Measurements from ENCODE around the gene FAM241B.

The FAM241B gene

DNA sequence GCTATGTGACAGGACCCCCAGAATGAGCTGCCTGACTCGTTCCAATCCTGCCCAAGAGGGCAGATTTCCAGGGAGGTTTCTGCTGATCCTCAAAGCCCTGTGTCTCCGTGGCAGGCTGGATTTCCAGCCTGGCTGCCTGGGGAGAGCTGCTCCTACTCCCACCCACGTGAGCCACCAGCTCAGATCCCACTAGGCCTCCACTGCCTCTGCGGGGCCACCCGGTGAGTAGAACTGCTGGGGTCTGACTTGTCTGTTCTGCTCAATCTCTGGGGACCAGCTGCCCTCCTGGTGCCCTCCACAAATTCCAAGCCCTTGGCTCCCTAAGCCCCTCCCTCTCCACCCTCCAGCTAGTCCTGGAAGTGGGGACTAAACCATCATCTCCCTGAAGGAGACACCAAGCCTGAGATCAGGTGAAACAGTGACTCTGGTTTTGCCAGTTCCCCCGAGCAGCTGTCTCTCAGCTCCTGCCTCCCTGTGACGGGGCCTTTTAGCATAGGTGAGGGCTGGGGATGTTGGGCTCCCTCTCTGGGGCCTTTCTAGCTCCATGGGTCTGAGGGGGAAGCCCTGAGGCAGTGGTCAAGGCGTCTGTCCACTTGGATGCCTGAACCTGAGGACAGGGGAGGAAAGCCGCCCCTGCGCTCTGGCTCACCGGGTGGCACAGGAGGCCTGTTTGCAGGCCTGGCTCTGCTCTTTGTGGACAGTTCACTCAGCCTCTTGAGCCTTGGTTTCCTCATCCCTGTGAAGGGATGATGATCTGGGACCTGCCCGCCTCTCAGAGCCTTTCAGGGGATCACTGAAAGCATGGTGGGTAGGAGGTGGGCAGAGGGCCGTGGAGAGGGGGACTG, 5.6 kb downstream of the FAM241B start:
- peaks cover 11% of the 10 kb centered on the region for H3K27me3 ChIP-seq (ENCODE audit: control insufficient read depth, insufficient read depth, low read length)
- peaks cover 17% of the 10 kb centered on the region for H3K36me3 ChIP-seq (ENCODE audit: control insufficient read depth, insufficient read depth, low read length)
- no peak overlapping the region for H3K4me3 ChIP-seq (ENCODE audit: low read depth, low read length)
- peaks cover 6% of the 10 kb centered on the region for H3K4me1 ChIP-seq (ENCODE audit: control insufficient read depth, insufficient read depth, low read length)
- no peaks in the 10 kb centered on the region for H3K9me3 ChIP-seq (ENCODE audit: control insufficient read depth, insufficient read depth, low read length)
- H3K9ac ChIP-seq (ENCODE audit: low read depth, low read length), result no peak overlapping the region

DNA sequence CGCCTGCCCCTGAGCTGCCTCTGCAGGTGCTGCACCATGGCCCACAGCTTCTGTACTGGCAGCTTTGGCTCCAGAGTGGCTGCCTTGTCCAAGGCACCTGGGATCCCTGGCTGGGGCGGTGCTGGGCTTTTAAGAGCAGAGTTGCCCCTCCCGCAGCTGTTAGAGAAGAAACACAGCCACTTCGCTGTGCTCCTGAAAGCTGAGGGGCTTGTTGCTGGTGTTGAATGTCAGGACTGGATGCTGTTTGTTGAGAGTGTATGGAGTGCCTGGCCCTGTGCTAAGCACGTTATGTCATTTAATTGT, 6.2 kb downstream of the FAM241B start:
- H3K9me3 ChIP-seq (ENCODE audit: control insufficient read depth, insufficient read depth, low read length), result no peaks in the 10 kb centered on the region
- H3K9ac ChIP-seq (ENCODE audit: low read depth, low read length), result no peak overlapping the region
- H3K4me3 ChIP-seq (ENCODE audit: low read depth, low read length), result no peak overlapping the region
- peaks cover 6% of the 10 kb centered on the region for H3K4me1 ChIP-seq (ENCODE audit: control insufficient read depth, insufficient read depth, low read length)
- H3K27me3 ChIP-seq (ENCODE audit: control insufficient read depth, insufficient read depth, low read length), result peaks cover 5% of the 10 kb centered on the region
- H3K36me3 ChIP-seq (ENCODE audit: control insufficient read depth, insufficient read depth, low read length), result peaks cover 17% of the 10 kb centered on the region

DNA sequence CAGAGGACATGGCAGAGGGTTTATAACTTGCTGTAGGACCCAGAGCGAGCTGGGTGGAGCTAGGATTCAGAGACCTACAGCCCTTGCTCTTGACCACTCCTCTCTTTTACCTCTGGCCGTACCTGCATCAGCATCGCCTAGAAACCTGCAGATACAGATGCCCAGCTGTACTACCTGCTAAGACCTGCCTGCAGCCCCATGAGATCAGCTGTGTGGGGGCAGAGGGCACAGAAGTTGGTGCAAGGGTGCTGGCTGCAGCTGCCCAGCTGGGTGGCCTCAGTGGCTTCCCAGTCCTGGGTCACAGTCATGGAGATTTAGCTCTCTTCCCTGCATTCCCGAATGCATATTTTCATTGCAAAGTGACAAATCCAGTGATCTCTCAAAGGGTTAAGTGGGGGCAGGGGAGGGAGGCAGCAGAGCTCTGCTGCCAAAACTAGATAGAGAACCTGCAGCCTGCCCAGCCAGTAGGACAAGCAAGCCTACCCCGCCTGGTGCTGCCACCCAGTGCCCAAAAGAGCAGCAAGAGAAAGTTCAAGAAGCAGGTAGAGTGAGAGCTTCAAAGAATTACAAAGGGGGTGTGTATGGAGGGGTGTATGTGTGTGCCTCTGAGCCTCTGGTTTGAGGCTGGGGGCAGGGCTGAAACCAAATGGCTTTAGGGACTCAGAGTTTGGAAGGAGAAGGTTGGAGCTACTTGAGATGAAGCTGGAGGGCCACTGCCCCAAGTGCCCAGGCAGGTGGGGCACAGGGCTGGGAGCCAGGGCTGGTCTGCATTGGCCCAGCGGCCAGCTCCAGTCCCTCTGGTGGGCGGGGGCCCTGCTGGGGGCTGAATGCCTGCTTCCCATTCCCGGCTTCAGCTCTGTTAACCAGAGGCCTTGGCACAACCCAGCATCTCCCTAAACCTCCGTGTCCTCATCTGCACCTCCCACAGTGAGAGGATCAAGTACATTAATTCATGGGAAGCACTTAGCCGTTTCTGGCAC, 6.9 kb downstream of the FAM241B start:
- H3K27me3 ChIP-seq (ENCODE audit: control insufficient read depth, insufficient read depth, low read length), result no peaks in the 10 kb centered on the region
- no peaks in the 10 kb centered on the region for H3K9me3 ChIP-seq (ENCODE audit: control insufficient read depth, insufficient read depth, low read length)
- peaks cover 6% of the 10 kb centered on the region for H3K4me1 ChIP-seq (ENCODE audit: control insufficient read depth, insufficient read depth, low read length)
- no peak overlapping the region for H3K4me3 ChIP-seq (ENCODE audit: low read depth, low read length)
- H3K9ac ChIP-seq (ENCODE audit: low read depth, low read length), result no peak overlapping the region
- H3K36me3 ChIP-seq (ENCODE audit: control insufficient read depth, insufficient read depth, low read length), result peaks cover 17% of the 10 kb centered on the region

DNA sequence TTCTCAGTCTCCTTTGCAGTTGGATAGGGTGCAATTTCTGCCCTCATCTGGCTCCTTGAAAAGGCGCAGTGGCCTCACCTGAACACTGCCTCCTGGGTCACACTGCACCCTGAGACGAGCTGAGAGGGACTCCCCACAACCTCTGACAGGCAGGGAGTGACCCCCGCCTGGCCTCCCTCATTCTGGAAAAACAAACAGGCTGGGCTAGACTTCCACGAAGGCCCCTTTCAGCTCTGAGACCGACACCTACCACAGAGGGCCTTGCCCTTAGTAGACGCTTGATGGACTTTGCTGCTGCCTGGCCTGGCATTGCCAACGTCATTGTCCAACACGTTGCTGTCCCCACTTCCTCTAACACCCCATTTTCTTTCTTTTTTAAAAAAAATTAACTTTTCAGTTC, 8.6 kb downstream of the FAM241B start:
- H3K4me3 ChIP-seq (ENCODE audit: low read depth, low read length), result no peak overlapping the region
- peaks cover 6% of the 10 kb centered on the region for H3K4me1 ChIP-seq (ENCODE audit: control insufficient read depth, insufficient read depth, low read length)
- peaks cover 9% of the 10 kb centered on the region for H3K36me3 ChIP-seq (ENCODE audit: control insufficient read depth, insufficient read depth, low read length)
- no peaks in the 10 kb centered on the region for H3K27me3 ChIP-seq (ENCODE audit: control insufficient read depth, insufficient read depth, low read length)
- no peaks in the 10 kb centered on the region for H3K9me3 ChIP-seq (ENCODE audit: control insufficient read depth, insufficient read depth, low read length)
- no peak overlapping the region for H3K9ac ChIP-seq (ENCODE audit: low read depth, low read length)

DNA sequence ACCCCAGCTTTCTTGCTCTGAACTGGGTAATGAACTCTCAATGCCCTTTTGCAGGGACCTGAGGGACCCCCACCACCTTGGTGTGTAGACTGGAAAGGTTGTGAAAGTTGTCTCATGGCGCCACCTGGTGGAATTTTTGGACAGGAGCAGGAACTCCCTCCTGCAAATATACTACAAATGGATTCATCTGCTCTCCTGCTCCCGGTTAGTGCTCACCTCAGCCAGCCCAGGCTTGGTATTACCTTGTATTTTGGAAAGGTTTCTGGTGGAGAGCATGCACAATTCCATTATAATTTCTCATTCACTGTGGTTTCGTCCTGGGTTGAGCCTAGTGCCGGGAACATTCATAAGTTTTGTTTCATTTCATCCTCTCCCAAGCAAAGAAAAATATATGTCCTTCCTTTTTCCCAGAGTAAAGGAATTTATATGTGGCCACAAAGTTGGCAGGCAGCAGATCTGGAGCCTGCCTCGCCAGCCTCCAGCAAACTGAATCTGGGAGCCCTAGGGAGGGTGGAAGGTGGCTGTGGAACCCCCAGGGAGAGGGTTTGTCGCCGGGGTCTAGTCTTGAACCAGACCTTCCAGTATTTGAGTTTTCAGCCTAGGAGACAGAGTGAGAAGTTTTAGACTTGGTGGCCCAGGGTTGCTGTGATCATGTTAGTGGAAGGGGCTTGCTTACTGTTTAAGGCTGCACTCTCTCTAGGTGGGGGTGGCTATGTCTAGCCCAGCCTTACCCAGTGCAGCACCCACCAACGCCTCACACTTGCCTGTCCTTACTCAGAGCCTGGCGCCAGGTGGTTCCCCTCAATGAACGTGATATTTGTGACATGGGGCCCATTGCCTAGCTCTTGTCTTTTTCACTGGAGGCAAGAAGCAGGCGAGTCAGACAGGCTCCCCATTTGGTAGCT, 9.5 kb downstream of the FAM241B start:
- H3K9ac ChIP-seq (ENCODE audit: low read depth, low read length), result no peak overlapping the region

DNA sequence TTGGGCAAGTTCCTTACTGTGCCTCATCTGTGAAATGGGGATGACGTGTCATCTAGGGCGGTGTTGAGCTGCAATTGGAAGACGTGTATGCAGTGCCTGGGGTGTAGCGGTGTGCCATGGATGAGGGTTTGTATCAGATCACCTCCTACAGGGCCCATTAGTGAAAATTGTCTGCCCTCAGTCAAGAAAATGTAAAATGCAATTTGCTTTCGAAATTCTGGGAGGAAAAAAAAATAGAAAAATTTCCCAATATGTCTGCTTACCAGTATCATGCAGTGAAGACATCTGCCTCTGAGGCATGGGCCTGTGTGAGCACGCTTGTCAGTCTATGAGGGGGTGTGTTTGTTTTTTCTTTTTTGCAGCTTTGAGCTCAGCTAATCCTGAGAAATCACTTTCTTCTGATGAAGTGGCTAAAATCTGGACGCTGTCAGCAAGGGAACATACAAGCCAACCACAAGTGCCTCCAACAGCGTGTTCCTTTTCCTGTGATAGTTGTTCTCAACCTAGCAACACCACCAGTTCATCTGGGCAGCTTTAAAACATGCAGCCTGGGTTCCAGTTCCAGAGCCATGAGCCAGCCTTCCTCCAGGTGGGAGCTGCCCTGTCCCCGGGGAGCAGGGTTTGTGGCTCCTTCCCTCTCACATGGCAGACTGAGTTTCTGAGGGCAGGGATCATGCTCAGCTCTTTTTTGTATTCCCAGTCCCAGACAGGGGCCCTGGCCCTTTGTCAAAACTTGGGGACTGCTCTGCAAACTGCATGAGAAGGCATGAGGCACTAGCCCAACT, 10.3 kb downstream of the FAM241B start:
- no peaks in the 10 kb centered on the region for H3K27me3 ChIP-seq (ENCODE audit: control insufficient read depth, insufficient read depth, low read length)
- H3K9ac ChIP-seq (ENCODE audit: low read depth, low read length), result no peak overlapping the region
- H3K36me3 ChIP-seq (ENCODE audit: control insufficient read depth, insufficient read depth, low read length), result peaks cover 3% of the 10 kb centered on the region
- H3K4me1 ChIP-seq (ENCODE audit: control insufficient read depth, insufficient read depth, low read length), result peaks cover 6% of the 10 kb centered on the region
- no peaks in the 10 kb centered on the region for H3K9me3 ChIP-seq (ENCODE audit: control insufficient read depth, insufficient read depth, low read length)
- no peak overlapping the region for H3K4me3 ChIP-seq (ENCODE audit: low read depth, low read length)

More for the DNA sequence above, 9.5 kb downstream of the FAM241B start:
- Histone ChIP-seq H3K36me3 (ENCODE audit: control insufficient read depth, insufficient read depth, low read length) (peaks cover 7% of the 10 kb centered on the region), H3K4me1 (ENCODE audit: control insufficient read depth, insufficient read depth, low read length) (peaks cover 6% of the 10 kb centered on the region), H3K4me3 (ENCODE audit: low read depth, low read length) (no peak overlapping the region), H3K27me3 (ENCODE audit: control insufficient read depth, insufficient read depth, low read length) (no peaks in the 10 kb centered on the region), H3K9me3 (ENCODE audit: control insufficient read depth, insufficient read depth, low read length) (no peaks in the 10 kb centered on the region)

DNA sequence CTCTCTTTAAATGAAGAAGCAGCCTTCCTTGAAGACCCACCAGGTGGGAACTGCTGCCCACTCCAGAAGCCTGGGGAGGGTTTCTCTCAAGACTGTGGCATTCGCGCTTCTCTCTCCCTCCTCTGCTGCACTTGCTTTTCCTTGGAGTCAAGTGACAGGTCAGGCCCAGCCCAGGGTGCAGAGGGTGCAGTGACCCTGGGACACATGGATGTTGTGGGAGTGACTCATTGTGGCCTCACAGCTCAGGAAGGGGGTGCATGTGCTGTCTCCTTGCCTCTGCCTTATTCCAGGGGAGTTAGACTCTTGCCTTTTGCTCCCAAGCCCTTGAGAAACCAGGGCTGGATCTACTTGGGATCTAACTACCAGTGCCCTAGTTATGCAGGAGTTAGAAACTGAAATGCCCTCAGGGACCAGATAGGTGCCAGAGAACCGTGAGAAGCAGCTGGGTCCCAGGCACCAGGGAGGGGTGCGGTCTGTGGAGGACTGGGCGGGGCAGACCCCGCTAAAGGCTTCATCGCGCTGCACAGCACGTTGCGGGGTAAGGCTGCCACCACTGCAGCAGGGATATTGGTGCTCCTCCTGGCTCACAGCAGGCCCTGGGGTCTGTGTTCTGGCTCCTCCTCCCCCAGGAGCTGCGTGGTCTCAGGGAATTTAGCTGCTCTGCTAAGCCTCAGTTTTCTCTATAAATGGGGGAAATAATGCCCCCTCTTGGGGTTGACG, 11.4 kb downstream of the FAM241B start:
- no peak overlapping the region for H3K4me3 ChIP-seq (ENCODE audit: low read depth, low read length)
- H3K27me3 ChIP-seq (ENCODE audit: control insufficient read depth, insufficient read depth, low read length), result no peaks in the 10 kb centered on the region
- no peak overlapping the region for H3K9ac ChIP-seq (ENCODE audit: low read depth, low read length)
- H3K9me3 ChIP-seq (ENCODE audit: control insufficient read depth, insufficient read depth, low read length), result no peaks in the 10 kb centered on the region
- H3K4me1 ChIP-seq (ENCODE audit: control insufficient read depth, insufficient read depth, low read length), result peaks cover 6% of the 10 kb centered on the region
- H3K36me3 ChIP-seq (ENCODE audit: control insufficient read depth, insufficient read depth, low read length), result no peaks in the 10 kb centered on the region

DNA sequence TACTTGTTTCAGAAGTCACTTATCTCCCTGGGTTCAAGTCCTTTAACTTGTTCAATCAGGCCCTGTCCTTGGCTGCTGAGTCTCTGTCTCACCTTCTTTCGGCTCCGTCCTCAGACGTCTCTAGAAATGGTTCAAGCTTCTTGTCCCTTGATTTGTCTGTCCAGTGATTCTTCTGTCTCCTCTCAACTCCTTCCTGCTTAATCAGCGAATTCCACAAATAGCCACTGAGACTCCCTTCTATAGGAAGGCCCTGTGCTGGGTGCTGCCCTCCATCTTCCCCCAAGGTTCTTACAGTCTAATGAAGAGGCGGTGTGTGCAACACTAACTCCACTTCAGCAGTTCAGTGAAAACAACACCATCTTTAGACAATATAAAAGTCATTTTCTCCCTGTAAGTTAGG, 12.7 kb downstream of the FAM241B start:
- Histone ChIP-seq H3K4me1 (ENCODE audit: control insufficient read depth, insufficient read depth, low read length) (peaks cover 4% of the 10 kb centered on the region), H3K4me3 (ENCODE audit: low read depth, low read length) (no peak overlapping the region), H3K36me3 (ENCODE audit: control insufficient read depth, insufficient read depth, low read length) (no peaks in the 10 kb centered on the region), H3K27me3 (ENCODE audit: control insufficient read depth, insufficient read depth, low read length) (no peaks in the 10 kb centered on the region), H3K9me3 (ENCODE audit: control insufficient read depth, insufficient read depth, low read length) (no peaks in the 10 kb centered on the region), H3K9ac (ENCODE audit: low read depth, low read length) (no peak overlapping the region)

DNA sequence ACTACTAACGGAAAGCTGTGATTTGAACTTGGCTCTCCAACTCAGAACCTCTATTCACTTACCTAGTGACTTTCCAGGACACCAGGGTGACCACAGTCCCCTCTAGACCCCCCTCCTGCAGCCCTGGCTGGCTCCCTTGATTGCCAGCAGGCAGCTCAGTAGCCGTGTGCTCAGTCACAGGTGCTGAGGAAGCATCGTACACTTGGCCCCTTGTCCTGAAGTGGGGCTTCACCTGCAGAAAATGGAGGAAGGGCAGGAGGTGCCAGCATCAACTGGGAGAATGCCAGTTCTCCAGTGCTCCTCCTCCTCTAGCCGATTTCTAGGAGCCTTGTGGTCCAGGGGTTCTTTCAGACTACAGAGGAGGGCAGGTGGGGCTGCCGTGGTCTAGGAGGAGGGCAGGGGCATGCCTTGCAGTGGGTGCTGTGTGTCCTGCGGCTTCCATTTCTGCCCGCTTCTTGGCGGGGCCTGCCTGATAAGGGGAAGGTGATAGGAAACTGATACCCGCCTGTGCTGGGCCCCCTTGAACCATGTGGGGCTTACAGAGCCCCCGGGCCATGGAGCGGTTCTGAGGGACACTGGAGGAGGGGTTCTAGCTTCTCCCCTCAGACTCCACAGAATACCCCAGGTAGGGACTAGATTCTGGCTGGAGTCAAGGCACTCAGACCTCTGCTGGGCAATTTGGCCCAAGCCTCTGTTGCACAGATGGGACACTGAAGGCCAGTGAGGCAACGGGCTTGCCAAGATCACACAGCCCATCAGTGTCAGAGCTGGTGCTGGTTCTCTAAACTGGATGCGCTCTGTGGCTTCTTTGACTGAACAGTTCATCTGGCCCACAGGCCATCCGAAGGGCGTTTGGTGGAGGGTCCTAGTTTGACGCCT, 14.0 kb downstream of the FAM241B start:
- Histone ChIP-seq H3K9me3 (ENCODE audit: control insufficient read depth, insufficient read depth, low read length) (no peaks in the 10 kb centered on the region), H3K9ac (ENCODE audit: low read depth, low read length) (no peak overlapping the region), H3K27me3 (ENCODE audit: control insufficient read depth, insufficient read depth, low read length) (no peaks in the 10 kb centered on the region), H3K36me3 (ENCODE audit: control insufficient read depth, insufficient read depth, low read length) (no peaks in the 10 kb centered on the region), H3K4me1 (ENCODE audit: control insufficient read depth, insufficient read depth, low read length) (peaks cover 4% of the 10 kb centered on the region), H3K4me3 (ENCODE audit: low read depth, low read length) (no peak overlapping the region)
